Uterus (tissue), 2 donors: Measurements from ENCODE around the gene TRIM43.
"Not testable (repeated sequence)": the region's sequence is repeated elsewhere in the genome, so short reads cannot be mapped to it uniquely, and the experiment has no call there.

Experiments
- POLR2A ChIP-seq, 2 donors: fragments of 450-650 bp; IDR thresholded peaks; one replicate each; pipeline ENCODE4 v1.6.1; 2016; ENCODE audit warnings: antibody characterized with exemption in 2 of 2, mild to moderate bottlenecking in 1 of 2, moderate library complexity in 1 of 2
- TF ChIP-seq, protein P1 (sequence below), 4 experiments: fragments of 200-600 bp in 2 of 4; fragments of 450-650 bp in 2 of 4; sonication (generic) in 2 of 4; IDR thresholded peaks; one replicate each; pipeline ENCODE4 v1.5.1; 2016 to 2019; ENCODE audit warnings: antibody characterized with exemption in 4 of 4, mild to moderate bottlenecking in 2 of 4, moderate library complexity in 1 of 4

DNA sequence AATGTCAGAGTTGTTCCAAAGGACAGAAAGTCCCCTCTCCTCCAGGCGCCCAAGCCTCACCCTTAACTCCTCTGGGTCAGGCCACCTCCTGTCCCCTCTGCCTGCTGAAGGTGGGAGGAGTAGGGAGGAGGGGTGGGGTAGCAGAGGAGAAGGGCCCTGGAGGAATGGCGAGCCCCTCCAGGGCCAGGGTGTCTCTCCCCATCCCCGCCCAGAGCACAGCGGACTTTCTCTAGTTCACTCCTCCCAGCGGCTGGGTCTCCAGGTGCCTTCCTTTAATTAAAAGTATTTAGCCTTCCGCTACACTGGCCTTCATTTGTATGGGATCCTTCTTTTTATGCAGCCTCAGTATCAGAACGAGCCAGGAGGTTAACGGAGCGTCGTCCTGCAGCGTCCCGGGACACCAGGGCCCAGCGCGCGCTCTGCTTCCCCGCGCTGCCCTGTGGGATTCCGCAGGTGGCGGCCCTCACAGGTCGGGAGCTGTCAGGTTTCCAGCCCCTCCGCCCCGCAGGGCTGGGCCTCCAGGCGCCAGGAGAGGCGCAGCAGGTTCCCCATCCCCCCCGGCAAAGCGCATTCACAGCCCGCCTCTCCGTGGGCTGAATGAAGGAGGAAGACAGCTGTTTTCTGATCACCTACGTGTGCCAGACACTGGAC is 57.2 kb downstream of the TRIM43 start:
- TF ChIP-seq, protein P1, sequence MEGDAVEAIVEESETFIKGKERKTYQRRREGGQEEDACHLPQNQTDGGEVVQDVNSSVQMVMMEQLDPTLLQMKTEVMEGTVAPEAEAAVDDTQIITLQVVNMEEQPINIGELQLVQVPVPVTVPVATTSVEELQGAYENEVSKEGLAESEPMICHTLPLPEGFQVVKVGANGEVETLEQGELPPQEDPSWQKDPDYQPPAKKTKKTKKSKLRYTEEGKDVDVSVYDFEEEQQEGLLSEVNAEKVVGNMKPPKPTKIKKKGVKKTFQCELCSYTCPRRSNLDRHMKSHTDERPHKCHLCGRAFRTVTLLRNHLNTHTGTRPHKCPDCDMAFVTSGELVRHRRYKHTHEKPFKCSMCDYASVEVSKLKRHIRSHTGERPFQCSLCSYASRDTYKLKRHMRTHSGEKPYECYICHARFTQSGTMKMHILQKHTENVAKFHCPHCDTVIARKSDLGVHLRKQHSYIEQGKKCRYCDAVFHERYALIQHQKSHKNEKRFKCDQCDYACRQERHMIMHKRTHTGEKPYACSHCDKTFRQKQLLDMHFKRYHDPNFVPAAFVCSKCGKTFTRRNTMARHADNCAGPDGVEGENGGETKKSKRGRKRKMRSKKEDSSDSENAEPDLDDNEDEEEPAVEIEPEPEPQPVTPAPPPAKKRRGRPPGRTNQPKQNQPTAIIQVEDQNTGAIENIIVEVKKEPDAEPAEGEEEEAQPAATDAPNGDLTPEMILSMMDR (IDR thresholded peaks at IDR 0.05): not testable (repeated sequence)
- not testable (repeated sequence) for TF ChIP-seq POLR2A (IDR thresholded peaks at IDR 0.05)
